HG03045 (cell line): ENCODE results near the gene ZBTB47.

Experiments
- ATAC-seq: cut with Tn5 transposase; IDR thresholded peaks from one replicate; pipeline ENCODE4 v1.9.1; 2021; ENCODE audit warnings: mild to moderate bottlenecking, moderate library complexity; ENCODE audit not compliant: unreplicated experiment

Gene ZBTB47

GRCh38 chr3:42711491-42712343 is 58.2 kb downstream of the ZBTB47 start:
- ATAC-seq, result no peak

- no peak for ATAC-seq
These were observed 58.8 kb downstream of the ZBTB47 start for GRCh38 chr3:42712344-42712648.

- ATAC-seq, result no peak
These were observed 59.3 kb downstream of the ZBTB47 start for GRCh38 chr3:42712688-42713372.

- no peak for ATAC-seq
These were observed 60.2 kb downstream of the ZBTB47 start for GRCh38 chr3:42713747-42714146.

- no peak for ATAC-seq
These were observed 60.8 kb downstream of the ZBTB47 start for GRCh38 chr3:42714171-42714852.
